SH-SY5Y (cell line): ENCODE results near the gene PRSS36.

Source experiments
- GATA2 ChIP-seq: IDR thresholded peaks from 2 replicates; pipeline ENCODE4 v1.6.1; 2011; ENCODE audit warnings: mild to moderate bottlenecking, low read depth, low read length
- GATA3 ChIP-seq: IDR thresholded peaks from 2 replicates; pipeline ENCODE4 v1.6.1; 2011; ENCODE audit warnings: low read depth, mild to moderate bottlenecking, low read length, moderate library complexity

DNA sequence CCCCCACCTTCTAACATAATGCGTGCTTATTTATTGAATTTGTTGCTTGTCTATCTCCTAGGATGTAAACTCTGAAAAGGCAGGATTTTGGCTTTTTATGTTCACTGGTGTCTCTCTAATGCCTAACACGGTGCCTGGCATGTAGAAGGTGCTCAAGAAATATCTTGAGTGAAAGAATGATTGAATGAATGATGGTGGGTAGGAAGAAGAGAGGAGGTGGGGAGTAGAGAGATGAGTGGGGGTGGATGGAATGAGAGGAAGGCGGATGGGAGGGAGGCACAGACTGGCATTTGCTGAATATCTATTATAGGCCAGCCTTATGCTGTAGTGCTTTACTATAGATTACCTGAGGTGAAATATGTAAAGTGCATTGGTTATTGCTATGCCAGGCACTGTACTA is 2.3 kb downstream of the PRSS36 start:
- TF ChIP-seq GATA2 (no peak), GATA3 (no peak)
